HEK293 (cell line): ENCODE measurements around the gene TMEM114.

Source experiments
- CTCF ChIA-PET: fragments of 350-600 bp; formaldehyde crosslinking; extraction: SDS; loops from one replicate; lab custom pipeline; 2021; ENCODE audit warnings: antibody characterized with exemption; lab: Yijun Ruan, JAX
- POLR2A ChIA-PET: fragments of 300-600 bp; formaldehyde crosslinking; extraction: SDS; loops from one replicate; lab custom pipeline; 2020; ENCODE audit warnings: antibody characterized with exemption, inconsistent platforms; lab: Yijun Ruan, JAX
- H3K27ac ChIP-seq: fragments of 200-500 bp; sonication (Bioruptor generic); 2 replicates; pipeline ENCODE4 v1.5.1; 2014; ENCODE audit warnings: low read depth, low read length, control low read depth, inconsistent platforms; ENCODE audit errors: extremely low read depth
- H3K36me3 ChIP-seq, 2 experiments: fragments of 200-500 bp in 1 of 2; sonication (Bioruptor generic) in 1 of 2; 1 replicate in 1 of 2; 2 replicates in 1 of 2; pipeline ENCODE4 v1.5.1; 2014 to 2017; ENCODE audit warnings: inconsistent platforms in 2 of 2, low read length in 2 of 2; ENCODE audit not compliant: control insufficient read depth in 2 of 2, insufficient read depth in 1 of 2
- H3K4me1 ChIP-seq: fragments of 200-500 bp; sonication (Bioruptor generic); 2 replicates; pipeline ENCODE4 v1.5.1; 2014; ENCODE audit warnings: mild to moderate bottlenecking, low read length, inconsistent platforms; ENCODE audit not compliant: control insufficient read depth, insufficient read depth
- H3K4me3 ChIP-seq: 2 replicates; pipeline ENCODE4 v1.5.1; 2011; ENCODE audit warnings: low read depth, mild to moderate bottlenecking, control low read depth, low read length, moderate library complexity
- H3K9me3 ChIP-seq: fragments of 200-500 bp; sonication (Bioruptor generic); 2 replicates; pipeline ENCODE4 v1.5.1; 2014; ENCODE audit warnings: low read depth, low read length, inconsistent platforms; ENCODE audit not compliant: control insufficient read depth, insufficient read depth
- TRIM28 ChIP-seq: IDR thresholded peaks from 2 replicates; pipeline ENCODE4 v1.6.1; 2011; ENCODE audit warnings: low read length, control low read depth, borderline replicate concordance
- ZBTB17 ChIP-seq: fragments of 450-650 bp; formaldehyde crosslinking; IDR thresholded peaks from 2 replicates; pipeline ENCODE4 v1.5.1; 2016; ENCODE audit warnings: missing biosample characterization, missing genetic modification characterization
- ZBTB7A ChIP-seq: fragments of 450-650 bp; formaldehyde crosslinking; IDR thresholded peaks from 2 replicates; pipeline ENCODE4 v1.5.1; 2016; ENCODE audit warnings: low read depth, missing biosample characterization, missing genetic modification characterization
- ZFHX2 ChIP-seq: fragments of 450-650 bp; formaldehyde crosslinking; conservative IDR thresholded peaks from 2 replicates; pipeline ENCODE4 v1.5.1; 2016; ENCODE audit warnings: missing biosample characterization, missing genetic modification characterization
- ZNF112 ChIP-seq: fragments of 450-650 bp; formaldehyde crosslinking; IDR thresholded peaks from 2 replicates; pipeline ENCODE4 v1.5.0; 2017; ENCODE audit warnings: missing biosample characterization, missing genetic modification characterization
- ZNF132 ChIP-seq: fragments of 450-650 bp; formaldehyde crosslinking; IDR thresholded peaks from 2 replicates; pipeline ENCODE4 v1.5.1; 2017; ENCODE audit warnings: missing biosample characterization, missing genetic modification characterization, borderline replicate concordance
- ZNF155 ChIP-seq: fragments of 450-650 bp; formaldehyde crosslinking; IDR thresholded peaks from 2 replicates; pipeline ENCODE4 v1.5.1; 2016; ENCODE audit warnings: missing biosample characterization, missing genetic modification characterization
- ZNF24 ChIP-seq: fragments of 450-650 bp; formaldehyde crosslinking; IDR thresholded peaks from 2 replicates; pipeline ENCODE4 v1.5.1; 2016; ENCODE audit warnings: missing biosample characterization, missing genetic modification characterization
- ZNF341 ChIP-seq: fragments of 450-650 bp; formaldehyde crosslinking; IDR thresholded peaks from 2 replicates; pipeline ENCODE4; 2016; ENCODE audit warnings: low read depth, missing biosample characterization, missing genetic modification characterization
- ZNF48 ChIP-seq: fragments of 450-650 bp; formaldehyde crosslinking; IDR thresholded peaks from 2 replicates; pipeline ENCODE4 v1.5.1; 2016; ENCODE audit warnings: missing biosample characterization, missing genetic modification characterization
- ZNF529 ChIP-seq: fragments of 450-650 bp; formaldehyde crosslinking; IDR thresholded peaks from 2 replicates; pipeline ENCODE4 v1.5.1; 2017; ENCODE audit warnings: missing genetic modification characterization, missing biosample characterization; ENCODE audit not compliant: insufficient replicate concordance
- ZNF560 ChIP-seq: fragments of 450-650 bp; formaldehyde crosslinking; IDR thresholded peaks from 2 replicates; pipeline ENCODE4 v1.5.1; 2017; ENCODE audit warnings: missing biosample characterization, missing genetic modification characterization, borderline replicate concordance
- ZNF624 ChIP-seq: fragments of 450-650 bp; formaldehyde crosslinking; IDR thresholded peaks from 2 replicates; pipeline ENCODE4 v1.5.1; 2017; ENCODE audit warnings: missing biosample characterization, missing genetic modification characterization
- ZNF660 ChIP-seq: fragments of 450-650 bp; IDR thresholded peaks from 2 replicates; pipeline ENCODE4 v1.5.1; 2018; ENCODE audit warnings: missing biosample characterization, mild to moderate bottlenecking, missing genetic modification characterization
- ZNF707 ChIP-seq: fragments of 450-650 bp; formaldehyde crosslinking; IDR thresholded peaks from 2 replicates; pipeline ENCODE4 v1.5.1; 2016; ENCODE audit warnings: missing biosample characterization, missing genetic modification characterization
- ZNF785 ChIP-seq: fragments of 450-650 bp; formaldehyde crosslinking; IDR thresholded peaks from 2 replicates; pipeline ENCODE4 v1.5.1; 2016; ENCODE audit warnings: missing biosample characterization, missing genetic modification characterization
- ZNF792 ChIP-seq: fragments of 450-650 bp; formaldehyde crosslinking; IDR thresholded peaks from 2 replicates; pipeline ENCODE4 v1.5.1; 2016; ENCODE audit warnings: missing biosample characterization, missing genetic modification characterization
- ZSCAN23 ChIP-seq: fragments of 450-650 bp; formaldehyde crosslinking; IDR thresholded peaks from 2 replicates; pipeline ENCODE4 v1.5.1; 2016; ENCODE audit warnings: missing biosample characterization, missing genetic modification characterization
- TF ChIP-seq, protein P1 (sequence below): fragments of 450-650 bp; formaldehyde crosslinking; IDR thresholded peaks from 2 replicates; pipeline ENCODE4 v1.5.1; 2016; ENCODE audit warnings: missing biosample characterization, missing genetic modification characterization
- TF ChIP-seq, protein P2 (sequence below): fragments of 450-650 bp; formaldehyde crosslinking; IDR thresholded peaks from 2 replicates; pipeline ENCODE4 v1.5.1; 2016; ENCODE audit warnings: missing biosample characterization, missing genetic modification characterization
- TF ChIP-seq, protein P3 (sequence below): fragments of 450-650 bp; formaldehyde crosslinking; IDR thresholded peaks from 2 replicates; pipeline ENCODE4 v1.5.1; 2016; ENCODE audit warnings: missing biosample characterization, missing genetic modification characterization

TMEM114 gene

DNA sequence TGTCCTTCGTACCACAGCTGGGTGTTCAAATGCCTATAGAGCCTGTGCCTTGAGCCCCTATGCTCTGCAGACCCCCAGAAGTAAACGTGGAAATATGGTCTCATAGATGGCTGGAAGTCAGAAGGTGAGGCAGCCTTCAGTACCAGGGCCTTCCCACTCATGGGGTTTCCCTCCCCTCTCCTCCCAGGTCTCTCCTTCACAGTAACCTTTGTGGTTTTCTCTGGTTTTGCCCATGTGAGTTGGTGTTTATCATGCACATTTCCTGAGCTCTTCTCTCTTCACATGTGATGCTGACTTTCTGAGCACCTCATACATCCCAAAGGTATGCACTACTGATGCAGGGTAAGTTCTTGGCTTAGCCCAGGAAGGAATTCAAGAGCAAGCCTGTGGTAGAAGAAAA lies 35.4 kb downstream of the TMEM114 start:
- no peak for TF ChIP-seq ZNF560 (tag by site-specific recombination)
- TF ChIP-seq ZNF112 (tag by site-specific recombination): no peak
- TF ChIP-seq TRIM28: no peak
- no peak for TF ChIP-seq ZNF24 (tag by site-specific recombination)
- TF ChIP-seq ZNF341 (tag by site-specific recombination): no peak
- TF ChIP-seq ZNF155 (tag by site-specific recombination): no peak
- TF ChIP-seq ZNF785: no peak
- TF ChIP-seq ZNF624 (tag by site-specific recombination): no peak
- no peak for TF ChIP-seq ZSCAN23 (tag by site-specific recombination)
- no peak for TF ChIP-seq ZNF132 (tag by site-specific recombination)
- no peak for TF ChIP-seq ZNF48 (tag by site-specific recombination)
- no peak for TF ChIP-seq ZFHX2 (tag by site-specific recombination)
- no peak for TF ChIP-seq ZNF529 (tag by site-specific recombination)
- TF ChIP-seq, protein P1, sequence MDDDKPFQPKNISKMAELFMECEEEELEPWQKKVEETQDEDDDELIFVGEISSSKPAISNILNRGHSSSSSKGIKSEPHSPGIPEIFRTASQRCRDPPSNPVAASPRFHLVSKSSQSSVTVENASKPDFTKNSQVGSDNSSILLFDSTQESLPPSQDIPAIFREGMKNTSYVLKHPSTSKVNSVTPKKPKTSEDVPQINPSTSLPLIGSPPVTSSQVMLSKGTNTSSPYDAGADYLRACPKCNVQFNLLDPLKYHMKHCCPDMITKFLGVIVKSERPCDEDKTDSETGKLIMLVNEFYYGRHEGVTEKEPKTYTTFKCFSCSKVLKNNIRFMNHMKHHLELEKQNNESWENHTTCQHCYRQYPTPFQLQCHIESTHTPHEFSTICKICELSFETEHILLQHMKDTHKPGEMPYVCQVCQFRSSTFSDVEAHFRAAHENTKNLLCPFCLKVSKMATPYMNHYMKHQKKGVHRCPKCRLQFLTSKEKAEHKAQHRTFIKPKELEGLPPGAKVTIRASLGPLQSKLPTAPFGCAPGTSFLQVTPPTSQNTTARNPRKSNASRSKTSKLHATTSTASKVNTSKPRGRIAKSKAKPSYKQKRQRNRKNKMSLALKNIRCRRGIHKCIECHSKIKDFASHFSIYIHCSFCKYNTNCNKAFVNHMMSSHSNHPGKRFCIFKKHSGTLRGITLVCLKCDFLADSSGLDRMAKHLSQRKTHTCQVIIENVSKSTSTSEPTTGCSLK (tag by site-specific recombination): no peak
- TF ChIP-seq, protein P2, sequence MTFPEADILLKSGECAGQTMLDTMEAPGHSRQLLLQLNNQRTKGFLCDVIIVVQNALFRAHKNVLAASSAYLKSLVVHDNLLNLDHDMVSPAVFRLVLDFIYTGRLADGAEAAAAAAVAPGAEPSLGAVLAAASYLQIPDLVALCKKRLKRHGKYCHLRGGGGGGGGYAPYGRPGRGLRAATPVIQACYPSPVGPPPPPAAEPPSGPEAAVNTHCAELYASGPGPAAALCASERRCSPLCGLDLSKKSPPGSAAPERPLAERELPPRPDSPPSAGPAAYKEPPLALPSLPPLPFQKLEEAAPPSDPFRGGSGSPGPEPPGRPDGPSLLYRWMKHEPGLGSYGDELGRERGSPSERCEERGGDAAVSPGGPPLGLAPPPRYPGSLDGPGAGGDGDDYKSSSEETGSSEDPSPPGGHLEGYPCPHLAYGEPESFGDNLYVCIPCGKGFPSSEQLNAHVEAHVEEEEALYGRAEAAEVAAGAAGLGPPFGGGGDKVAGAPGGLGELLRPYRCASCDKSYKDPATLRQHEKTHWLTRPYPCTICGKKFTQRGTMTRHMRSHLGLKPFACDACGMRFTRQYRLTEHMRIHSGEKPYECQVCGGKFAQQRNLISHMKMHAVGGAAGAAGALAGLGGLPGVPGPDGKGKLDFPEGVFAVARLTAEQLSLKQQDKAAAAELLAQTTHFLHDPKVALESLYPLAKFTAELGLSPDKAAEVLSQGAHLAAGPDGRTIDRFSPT: no peak
- CTCF ChIA-PET: interaction anchor here (1.5 kb wide), 1 partner anchor 12 kb away, joined by 5 read pairs; no protein-coding TSS in a partner anchor

DNA sequence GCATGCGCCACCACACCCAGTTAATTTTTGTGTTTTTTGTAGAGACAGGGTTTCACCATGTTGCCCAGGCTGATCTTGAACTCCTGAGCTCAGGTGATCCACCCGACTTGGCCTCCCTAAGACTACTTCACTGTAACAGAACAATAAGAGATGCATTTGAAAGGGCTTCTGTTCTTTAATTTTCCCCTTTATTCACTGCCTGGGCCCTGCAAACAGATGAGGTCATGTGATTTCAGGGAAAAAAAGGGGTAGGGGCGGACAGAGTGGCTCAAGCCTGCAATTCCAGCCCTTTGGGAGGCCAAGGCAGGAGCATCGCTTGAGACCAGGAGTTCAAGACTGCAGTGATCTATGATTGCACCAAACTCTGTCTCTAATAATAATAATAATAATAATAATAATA lies 36.3 kb downstream of the TMEM114 start:
- H3K4me1 ChIP-seq: no peaks in the 10 kb centered on the region
- H3K36me3 ChIP-seq: no peaks in the 10 kb centered on the region
- H3K4me3 ChIP-seq: no peak overlapping the region
- no peak overlapping the region for H3K27ac ChIP-seq
- no peak for TF ChIP-seq ZNF707 (tag by site-specific recombination)
- H3K9me3 ChIP-seq: no peaks in the 10 kb centered on the region
- POLR2A ChIA-PET: no interaction called here
- CTCF ChIA-PET: interaction anchor here (1.4 to 1.5 kb wide), 2 partner anchors 13 kb away, joined by 5 to 6 read pairs; no protein-coding TSS in a partner anchor

More for the DNA sequence above, 35.4 kb downstream of the TMEM114 start:
- Histone ChIP-seq H3K9me3 (no peaks in the 10 kb centered on the region), H3K4me1 (no peaks in the 10 kb centered on the region), H3K27ac (no peak overlapping the region), H3K4me3 (no peak overlapping the region), H3K36me3 (no peaks in the 10 kb centered on the region)
- POLR2A ChIA-PET: no interaction called here

DNA sequence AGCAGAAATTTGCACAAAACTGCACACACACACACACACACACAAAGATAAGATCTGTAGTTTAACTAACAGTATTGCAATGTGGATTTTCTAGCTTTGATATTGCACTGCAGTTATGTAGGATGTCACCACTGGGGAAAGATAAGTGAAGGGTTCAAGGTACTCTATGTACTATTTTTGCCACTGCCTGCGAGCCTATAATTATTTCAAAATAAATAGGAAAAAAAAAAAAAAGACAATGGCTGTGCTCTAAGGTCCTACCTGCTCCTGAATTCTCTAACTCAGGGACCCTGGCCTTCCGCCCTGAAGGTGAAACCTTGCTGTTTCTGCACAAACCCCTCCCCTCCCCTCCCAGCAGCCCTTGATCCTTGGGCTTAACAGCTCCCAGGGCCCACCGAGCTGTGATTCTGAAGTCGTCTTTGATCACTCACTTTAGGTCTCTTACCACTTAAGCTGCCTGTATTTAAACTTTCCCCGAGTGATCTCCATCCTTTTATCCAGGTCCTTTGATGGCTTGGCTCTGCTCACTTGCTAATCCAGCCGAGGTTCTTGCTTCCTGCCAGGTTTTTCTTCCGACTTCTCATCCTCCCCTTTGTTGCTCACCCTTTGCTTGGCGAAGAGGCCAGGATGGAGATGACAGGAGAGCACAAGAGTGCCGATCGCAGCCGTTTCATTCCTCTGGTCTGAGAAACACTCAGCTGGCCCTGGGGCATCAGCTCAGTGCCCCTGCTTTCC lies 37.7 kb downstream of the TMEM114 start:
- H3K4me1 ChIP-seq: no peaks in the 10 kb centered on the region
- POLR2A ChIA-PET: no interaction called here
- H3K36me3 ChIP-seq: no peaks in the 10 kb centered on the region
- H3K9me3 ChIP-seq: no peaks in the 10 kb centered on the region
- CTCF ChIA-PET: interaction anchor here (0.7 to 1.4 kb wide), 3 partner anchors 14 to 499 kb away, joined by 3 to 6 read pairs (median 6); no protein-coding TSS in a partner anchor
- no peak overlapping the region for H3K4me3 ChIP-seq
- H3K27ac ChIP-seq: no peak overlapping the region
- TF ChIP-seq, protein P3, sequence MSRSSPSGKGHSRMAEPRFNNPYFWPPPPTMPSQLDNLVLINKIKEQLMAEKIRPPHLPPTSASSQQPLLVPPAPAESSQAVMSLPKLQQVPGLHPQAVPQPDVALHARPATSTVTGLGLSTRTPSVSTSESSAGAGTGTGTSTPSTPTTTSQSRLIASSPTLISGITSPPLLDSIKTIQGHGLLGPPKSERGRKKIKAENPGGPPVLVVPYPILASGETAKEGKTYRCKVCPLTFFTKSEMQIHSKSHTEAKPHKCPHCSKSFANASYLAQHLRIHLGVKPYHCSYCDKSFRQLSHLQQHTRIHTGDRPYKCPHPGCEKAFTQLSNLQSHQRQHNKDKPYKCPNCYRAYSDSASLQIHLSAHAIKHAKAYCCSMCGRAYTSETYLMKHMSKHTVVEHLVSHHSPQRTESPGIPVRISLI (tag by site-specific recombination): no peak
- peak; percentile 59; the same call in 1 of the 2 replicates for TF ChIP-seq ZBTB17 (tag by site-specific recombination)
- no peak for TF ChIP-seq ZNF660 (tag by site-specific recombination)
- no peak for TF ChIP-seq ZNF792 (tag by site-specific recombination)
- no peak for TF ChIP-seq ZBTB7A (tag by site-specific recombination)
